Activated naive CD4-positive, alpha-beta T cell treated with anti-CD3 and anti-CD28 coated beads, Interleukin-2, amount 50 U/mL, for 72 hours (primary cell): ENCODE results near the gene AGAP6. TPM values are rescaled to one million over a fixed set of nuclear protein-coding genes. Genes with fewer than 3 reads are reported as not detected.
"Not testable (repeated sequence)": the region's sequence is repeated elsewhere in the genome, so short reads cannot be mapped to it uniquely, and the experiment has no call there.

Experiments used
- ATAC-seq, 2 donors: fragments of 150-1000 bp; cut with Tn5 transposase; 2 replicates each; pipeline ENCODE4 v1.10.0; 2021; ENCODE audit warnings: mild to moderate bottlenecking in 2 of 2, moderate library complexity in 2 of 2
- DNase-seq, 2 donors: peaks; one replicate each; pipeline ENCODE4 v3.0.0; 2021 to 2022; ENCODE audit warnings: low spot score in 2 of 2
- H3K27ac Mint-ChIP-seq, 2 donors: one replicate each; pipeline ENCODE4 v1.8.0; 2022; ENCODE audit warnings: mild to moderate bottlenecking in 2 of 2, mixed read lengths in 2 of 2
- H3K36me3 Mint-ChIP-seq, 2 donors: one replicate each; pipeline ENCODE4 v1.8.0; 2022; ENCODE audit warnings: mixed read lengths in 2 of 2
- H3K9me3 Mint-ChIP-seq, 2 donors: one replicate each; pipeline ENCODE4 v1.8.0; 2022; ENCODE audit warnings: mixed read lengths in 2 of 2
- total RNA-seq, 2 donors: library from RNA; stranded (reverse); gene quantifications; one replicate each; pipeline ENCODE4 v1.2.3, GENCODE V29; 2022

Gene AGAP6
- total RNA-seq, 2 donors from 2014 or later = 14.9 to 20.3 TPM

DNA sequence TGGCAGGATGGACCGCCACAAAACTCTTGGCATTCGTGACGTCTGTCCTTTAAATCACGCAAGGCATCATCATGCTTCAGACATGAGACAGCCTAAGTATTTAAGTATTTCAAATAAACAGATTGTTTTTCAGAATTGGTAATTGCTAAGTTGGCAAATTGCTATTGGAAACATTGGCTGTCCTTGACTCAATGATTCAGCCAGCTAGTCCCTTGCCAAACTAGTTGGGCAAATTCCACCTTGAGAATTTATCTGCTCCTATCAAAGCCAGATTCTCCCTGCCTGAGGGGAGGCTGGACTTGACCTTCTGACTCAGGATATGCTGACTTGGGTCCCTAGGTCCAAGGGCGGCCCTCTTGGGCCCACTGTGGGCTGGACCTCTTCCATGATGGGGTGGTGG is 29.4 kb downstream of the AGAP6 start:
- not testable (repeated sequence) for ATAC-seq, H3K27ac Mint-ChIP-seq, H3K9me3 Mint-ChIP-seq, H3K36me3 Mint-ChIP-seq, DNase-seq

DNA sequence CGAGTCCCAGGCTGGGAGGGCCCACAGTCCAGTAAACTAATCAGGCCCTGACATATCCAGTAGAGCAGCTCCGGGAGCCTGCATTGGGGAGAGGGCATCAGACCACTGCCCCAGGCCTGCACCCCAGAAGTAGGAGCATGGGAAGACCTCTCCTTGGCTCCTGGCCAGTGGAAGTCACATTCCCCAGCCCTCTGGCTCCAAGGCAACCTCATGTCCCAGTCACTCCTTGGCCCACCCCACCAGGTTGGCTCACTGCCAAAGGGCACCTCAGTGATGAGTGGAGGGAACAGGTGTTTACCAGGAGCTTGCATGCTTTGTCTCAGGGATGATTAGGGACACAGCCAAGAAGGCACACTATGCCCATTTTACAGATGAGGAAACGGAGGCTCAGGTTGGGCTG is 31.1 kb downstream of the AGAP6 start:
- not testable (repeated sequence) for H3K9me3 Mint-ChIP-seq, ATAC-seq, DNase-seq, H3K36me3 Mint-ChIP-seq, H3K27ac Mint-ChIP-seq

DNA sequence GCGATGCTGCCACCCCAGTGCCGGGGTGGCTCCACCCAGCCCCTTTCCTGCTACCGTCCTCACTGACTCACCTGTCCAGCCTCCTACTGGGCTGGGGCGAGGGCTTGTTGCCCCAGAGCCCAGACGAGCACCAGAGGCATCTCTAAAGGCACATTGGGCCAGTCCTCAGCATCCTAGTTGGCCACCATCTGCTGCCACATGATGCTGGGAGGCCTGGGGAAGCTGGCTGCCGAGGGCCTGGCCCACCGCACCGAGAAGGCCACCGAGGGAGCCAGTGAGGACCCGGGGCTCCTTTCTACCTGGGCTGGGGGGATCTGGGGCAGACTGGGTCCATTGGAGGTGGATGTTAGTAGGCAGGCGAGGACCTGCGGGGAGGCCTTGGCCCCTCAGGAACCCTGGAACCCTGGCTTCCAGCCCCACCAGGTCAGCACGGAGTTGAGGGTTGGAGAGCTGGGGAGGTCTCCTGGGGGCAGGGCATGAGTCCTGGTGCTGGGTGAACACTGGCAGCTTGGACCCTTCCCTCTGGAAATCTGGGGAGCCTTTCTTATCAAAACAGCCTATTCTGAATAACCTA is 32.3 kb downstream of the AGAP6 start:
- not testable (repeated sequence) for H3K27ac Mint-ChIP-seq, ATAC-seq, H3K9me3 Mint-ChIP-seq, DNase-seq, H3K36me3 Mint-ChIP-seq

DNA sequence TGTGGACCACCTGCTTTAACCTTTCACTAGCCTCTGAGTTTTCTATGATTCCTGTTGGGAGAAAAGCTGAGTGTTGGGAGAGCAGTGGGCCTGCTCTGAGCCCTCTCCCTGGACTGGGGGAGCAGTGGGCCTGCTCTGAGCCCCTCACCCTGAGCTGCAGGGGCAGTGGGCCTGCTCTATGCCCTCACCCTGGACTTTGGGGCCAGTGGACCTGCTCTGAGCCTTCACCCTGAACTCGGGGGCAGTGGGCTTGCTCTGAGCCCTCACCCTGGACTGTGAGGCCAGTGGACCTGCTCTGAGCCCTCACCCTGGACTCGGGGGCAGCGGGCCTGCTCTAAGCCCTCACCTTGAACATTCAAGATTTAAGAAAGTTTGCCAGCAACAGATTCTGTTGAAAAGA is 33.4 kb downstream of the AGAP6 start:
- H3K9me3 Mint-ChIP-seq = no peaks in the 10 kb centered on the region
- DNase-seq (no peak), ATAC-seq (no peak)
- peaks cover 0 to 12% of the 10 kb centered on the region in 2 donors for H3K36me3 Mint-ChIP-seq
- H3K27ac Mint-ChIP-seq = peak overlapping the region in 1 of 2 donors; percentile 55

DNA sequence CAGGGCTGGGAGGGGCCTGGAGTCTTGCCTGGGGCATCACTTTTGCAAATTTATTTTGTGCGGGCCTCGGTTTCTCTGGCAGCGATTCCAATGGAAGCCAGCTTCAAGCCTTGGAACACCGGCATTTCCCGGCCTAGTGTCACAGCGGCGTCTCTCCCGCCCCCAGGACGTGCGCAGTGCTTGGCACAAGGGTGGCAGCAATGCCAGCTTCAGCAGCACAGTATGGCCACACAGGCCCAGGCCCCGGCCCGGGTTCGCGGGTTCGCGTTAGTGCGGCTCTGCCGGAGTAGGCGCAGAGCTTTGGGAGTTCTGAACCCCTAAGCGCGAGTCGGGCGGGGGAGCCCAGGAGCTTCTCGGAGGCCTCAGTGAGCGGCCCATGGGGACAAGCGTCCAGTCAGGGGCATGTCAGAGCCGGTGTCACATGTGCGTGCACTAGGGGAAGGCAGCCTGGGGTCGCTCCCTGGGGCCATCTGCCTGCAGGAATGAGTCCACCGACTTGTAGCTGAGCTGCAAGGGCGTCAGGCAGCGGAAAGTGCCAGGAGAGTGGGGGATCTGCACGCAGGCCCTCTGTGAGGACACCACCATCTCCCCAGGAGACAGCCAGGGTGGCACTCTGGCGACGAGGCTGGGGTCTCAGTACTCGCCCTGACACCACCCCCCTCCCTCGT is 36.6 kb downstream of the AGAP6 start:
- DNase-seq, H3K9me3 Mint-ChIP-seq, H3K27ac Mint-ChIP-seq, ATAC-seq: not testable (repeated sequence)
- H3K36me3 Mint-ChIP-seq = peaks cover 0 to 12% of the 10 kb centered on the region in 2 donors

DNA sequence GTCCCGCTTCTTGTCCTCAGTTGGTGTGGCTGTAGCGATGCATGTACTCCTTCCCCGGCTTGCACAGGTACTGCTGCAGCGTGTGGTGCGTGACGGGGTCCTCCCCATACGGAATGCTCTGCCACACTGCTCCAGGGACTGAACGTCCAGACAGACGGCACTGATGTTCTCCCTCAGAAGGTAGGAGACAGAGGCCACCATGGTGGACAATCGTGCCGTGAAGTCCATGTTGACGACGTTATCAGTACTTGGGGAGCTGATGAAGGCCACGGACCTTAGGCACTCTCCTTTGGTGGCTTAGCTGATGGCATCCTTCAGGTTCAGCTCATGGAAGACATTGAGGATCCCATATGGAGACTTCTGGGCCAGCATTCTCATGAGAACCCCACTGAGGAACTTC is 37.4 kb downstream of the AGAP6 start:
- no peaks in the 10 kb centered on the region for H3K9me3 Mint-ChIP-seq
- H3K36me3 Mint-ChIP-seq = peaks cover 0 to 12% of the 10 kb centered on the region in 2 donors
- DNase-seq (no peak), ATAC-seq (no peak)
- H3K27ac Mint-ChIP-seq = no peak overlapping the region

DNA sequence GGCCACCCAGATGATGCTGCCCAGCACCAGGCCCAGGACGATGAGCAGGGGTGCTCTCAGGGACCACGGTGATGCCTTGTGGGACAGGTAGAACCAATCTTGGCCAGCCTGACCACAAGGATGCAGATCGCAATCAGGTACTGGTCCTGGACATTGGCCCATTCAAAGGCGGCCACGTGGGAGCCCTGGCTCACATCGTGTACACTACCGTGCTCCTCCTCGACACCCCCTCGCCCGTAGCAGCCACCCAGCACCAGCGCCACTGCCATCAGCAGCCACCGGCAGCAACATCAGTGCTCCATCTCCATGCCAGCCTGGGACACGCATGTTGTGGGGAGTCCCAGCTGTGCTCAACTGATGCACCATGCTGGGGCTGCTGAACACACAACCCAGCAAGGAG is 39.0 kb downstream of the AGAP6 start:
- DNase-seq = no peak
- ATAC-seq = no peak
- H3K27ac Mint-ChIP-seq = no peak overlapping the region
- H3K36me3 Mint-ChIP-seq = peaks cover 0 to 12% of the 10 kb centered on the region in 2 donors
- H3K9me3 Mint-ChIP-seq = no peaks in the 10 kb centered on the region

DNA sequence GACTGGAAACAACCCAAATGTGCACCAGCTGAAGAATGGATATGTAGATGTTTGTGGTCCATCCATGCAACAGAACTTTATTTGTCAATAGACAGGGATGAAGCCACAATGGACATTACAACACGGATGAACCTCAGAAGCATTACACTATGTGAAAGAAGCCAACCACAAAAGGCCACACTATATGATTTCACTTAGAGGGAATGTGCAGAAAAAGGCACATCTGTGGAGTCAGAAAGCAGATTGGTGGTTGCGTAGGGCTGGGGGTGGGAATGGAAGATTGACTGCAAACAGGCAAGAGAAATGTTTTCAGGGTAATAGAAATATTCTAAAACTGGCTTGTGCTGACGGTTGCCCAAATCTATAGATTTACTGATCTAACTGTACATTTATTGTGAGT is 45.3 kb downstream of the AGAP6 start:
- Mint-ChIP-seq H3K9me3 (no peaks in the 10 kb centered on the region), H3K36me3 (peaks cover 0 to 4% of the 10 kb centered on the region in 2 donors), H3K27ac (no peak overlapping the region)
- no peak for DNase-seq
- ATAC-seq = no peak

DNA sequence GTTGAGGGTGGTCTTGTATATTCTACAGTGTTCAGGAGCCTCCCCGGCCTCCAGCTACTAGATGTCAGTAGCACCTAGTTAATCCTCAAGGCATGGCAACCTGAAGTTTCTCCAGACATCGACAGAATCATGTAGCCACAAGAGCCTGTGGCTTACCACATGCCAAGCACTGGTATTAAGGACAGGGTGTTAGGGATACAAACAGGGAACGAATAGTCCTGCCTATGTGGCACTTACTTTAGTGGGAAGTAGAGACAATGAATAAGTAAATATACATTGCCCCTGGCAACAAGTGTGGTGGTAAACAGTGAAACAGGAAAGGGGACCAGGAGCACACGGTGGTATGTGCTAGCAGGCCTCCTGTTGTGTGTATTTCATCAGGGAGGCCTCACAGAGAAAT is 47.1 kb downstream of the AGAP6 start:
- not testable (repeated sequence) for H3K36me3 Mint-ChIP-seq, DNase-seq, H3K27ac Mint-ChIP-seq, ATAC-seq, H3K9me3 Mint-ChIP-seq

DNA sequence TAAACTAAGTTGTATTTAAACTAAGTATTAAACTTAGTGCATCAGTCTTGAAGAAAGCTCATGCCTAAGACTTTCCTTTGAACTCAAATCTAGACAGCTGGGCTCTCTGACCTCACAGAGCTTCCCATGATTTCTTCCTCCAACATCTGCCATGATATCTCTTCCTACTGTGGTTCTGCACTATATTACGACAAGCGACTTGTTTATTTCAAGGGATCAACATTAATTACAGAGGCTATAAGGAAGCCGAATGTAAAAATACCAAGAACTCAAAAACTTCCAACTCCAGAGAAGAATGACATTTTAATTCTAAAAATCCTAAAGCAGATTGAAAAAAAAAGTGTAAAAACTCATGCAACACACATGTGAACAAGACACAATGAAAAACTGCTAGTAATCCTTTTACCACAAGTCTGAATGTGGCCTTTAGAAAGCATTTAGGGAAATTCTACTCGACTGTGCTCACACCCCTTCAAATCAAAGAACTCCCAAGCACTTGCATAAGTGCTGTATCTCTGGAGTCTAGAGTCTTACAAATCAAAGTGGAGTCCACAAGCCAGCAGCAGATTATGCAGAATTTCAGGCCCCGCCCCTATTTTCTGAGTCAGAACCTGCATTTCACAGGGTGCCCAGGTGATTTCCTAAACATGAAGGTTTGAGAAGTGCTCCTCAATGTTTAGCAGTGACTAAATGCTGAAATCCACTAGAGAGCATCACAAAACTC is 56.9 kb downstream of the AGAP6 start:
- DNase-seq (no peak), ATAC-seq (peak in 1 of 2 donors; percentile 41)
- Mint-ChIP-seq H3K36me3 (no peaks in the 10 kb centered on the region), H3K27ac (no peak overlapping the region), H3K9me3 (no peaks in the 10 kb centered on the region)

DNA sequence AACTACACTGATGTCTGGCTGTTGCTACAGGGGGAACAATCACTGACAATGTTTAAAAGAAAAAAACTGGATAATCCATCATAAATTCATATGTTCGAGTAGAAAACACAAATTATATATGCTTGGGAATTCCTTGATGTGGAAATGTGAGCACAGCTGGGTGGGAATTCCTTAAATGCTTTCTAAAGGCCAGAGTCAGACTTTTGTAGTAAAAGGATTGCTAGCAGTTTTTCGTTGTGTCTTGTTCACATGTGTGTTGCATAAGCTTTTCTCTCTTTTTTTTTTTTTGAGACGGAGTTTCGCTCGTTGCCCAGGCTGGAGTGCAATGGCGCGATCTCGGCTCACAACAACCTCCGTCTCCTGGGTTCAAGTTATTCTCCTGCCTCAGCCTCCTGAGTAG is 58.3 kb downstream of the AGAP6 start:
- DNase-seq, ATAC-seq, H3K27ac Mint-ChIP-seq, H3K9me3 Mint-ChIP-seq, H3K36me3 Mint-ChIP-seq: not testable (repeated sequence)

DNA sequence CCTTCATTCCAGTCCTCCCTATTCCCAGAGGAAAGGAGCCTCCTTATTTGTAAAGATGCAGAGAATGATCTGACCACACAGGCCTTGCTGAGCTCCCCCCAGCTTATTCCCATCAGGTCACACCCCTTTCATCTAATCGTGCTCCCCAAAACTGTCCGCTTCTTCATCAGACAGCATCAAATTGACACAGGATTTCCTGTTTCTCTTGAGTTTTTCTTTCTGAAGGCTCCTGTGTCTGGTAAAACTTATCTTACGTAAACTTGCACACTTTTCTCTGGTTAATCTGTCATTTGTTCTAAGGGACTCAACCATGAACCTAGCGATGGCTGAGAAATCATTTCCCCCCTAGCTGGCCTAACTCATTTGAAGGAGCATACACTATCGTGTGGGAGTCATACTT is 59.4 kb downstream of the AGAP6 start:
- ATAC-seq, H3K27ac Mint-ChIP-seq, H3K36me3 Mint-ChIP-seq, DNase-seq, H3K9me3 Mint-ChIP-seq: not testable (repeated sequence)

DNA sequence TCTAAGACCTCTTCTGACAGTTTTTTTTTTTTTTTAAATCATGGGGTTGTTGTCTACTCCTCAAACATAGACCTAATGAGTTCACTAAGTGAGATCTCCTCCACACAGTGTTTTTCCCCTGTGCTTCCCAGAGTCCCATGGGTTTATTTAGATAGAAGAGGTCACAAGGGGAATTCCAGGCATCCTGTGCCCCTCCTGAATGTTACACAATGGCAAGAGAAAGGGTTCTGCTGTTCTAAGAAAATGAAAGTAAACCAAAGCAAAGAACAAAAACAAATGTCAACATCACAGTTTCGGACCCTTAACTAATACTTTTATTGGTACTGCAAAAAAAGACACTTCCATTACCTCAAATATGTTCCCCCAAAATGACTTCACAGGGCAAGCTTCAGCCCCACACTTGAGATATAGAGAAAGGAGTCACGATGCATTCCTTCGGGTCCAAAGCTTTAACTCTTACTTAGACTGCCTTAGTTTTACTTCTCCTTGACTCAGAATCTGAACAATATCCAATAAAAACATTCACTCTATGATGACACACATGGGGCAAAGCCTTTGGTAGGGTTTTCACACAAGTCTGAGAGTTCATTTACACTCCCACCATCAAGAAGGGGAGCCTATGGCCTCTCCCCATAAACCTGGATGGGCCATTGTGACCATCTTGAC is 63.9 kb downstream of the AGAP6 start:
- DNase-seq, H3K36me3 Mint-ChIP-seq, H3K9me3 Mint-ChIP-seq, ATAC-seq, H3K27ac Mint-ChIP-seq: not testable (repeated sequence)

DNA sequence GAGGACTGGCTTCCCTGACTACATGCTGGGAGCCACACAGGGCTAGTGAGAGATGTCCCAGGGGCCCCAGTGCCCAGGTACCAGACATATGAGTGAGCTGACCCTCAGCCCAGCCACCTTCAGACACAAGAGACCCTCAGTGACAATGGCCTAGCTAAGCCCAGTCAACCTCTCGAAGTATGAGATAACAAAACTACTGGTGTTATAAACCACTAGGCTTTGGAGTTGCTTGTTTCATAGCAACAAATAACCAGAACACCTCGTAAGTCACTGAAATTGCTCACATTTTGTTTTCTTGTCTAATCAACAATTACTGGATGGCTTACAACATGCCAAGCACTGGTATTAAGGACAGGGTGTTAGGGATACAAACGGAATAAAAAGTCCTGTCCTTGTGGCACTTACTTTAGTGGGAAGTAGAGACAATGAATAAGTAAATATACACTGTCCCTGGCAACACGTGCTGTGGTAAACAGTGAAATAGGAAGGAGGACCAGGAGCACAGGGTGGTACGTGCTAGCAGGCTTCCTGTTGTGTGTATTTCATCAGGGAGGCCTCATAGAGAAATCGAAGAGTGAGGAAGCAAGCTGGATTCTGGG is 64.7 kb downstream of the AGAP6 start:
- DNase-seq, H3K36me3 Mint-ChIP-seq, ATAC-seq, H3K27ac Mint-ChIP-seq, H3K9me3 Mint-ChIP-seq: not testable (repeated sequence)

DNA sequence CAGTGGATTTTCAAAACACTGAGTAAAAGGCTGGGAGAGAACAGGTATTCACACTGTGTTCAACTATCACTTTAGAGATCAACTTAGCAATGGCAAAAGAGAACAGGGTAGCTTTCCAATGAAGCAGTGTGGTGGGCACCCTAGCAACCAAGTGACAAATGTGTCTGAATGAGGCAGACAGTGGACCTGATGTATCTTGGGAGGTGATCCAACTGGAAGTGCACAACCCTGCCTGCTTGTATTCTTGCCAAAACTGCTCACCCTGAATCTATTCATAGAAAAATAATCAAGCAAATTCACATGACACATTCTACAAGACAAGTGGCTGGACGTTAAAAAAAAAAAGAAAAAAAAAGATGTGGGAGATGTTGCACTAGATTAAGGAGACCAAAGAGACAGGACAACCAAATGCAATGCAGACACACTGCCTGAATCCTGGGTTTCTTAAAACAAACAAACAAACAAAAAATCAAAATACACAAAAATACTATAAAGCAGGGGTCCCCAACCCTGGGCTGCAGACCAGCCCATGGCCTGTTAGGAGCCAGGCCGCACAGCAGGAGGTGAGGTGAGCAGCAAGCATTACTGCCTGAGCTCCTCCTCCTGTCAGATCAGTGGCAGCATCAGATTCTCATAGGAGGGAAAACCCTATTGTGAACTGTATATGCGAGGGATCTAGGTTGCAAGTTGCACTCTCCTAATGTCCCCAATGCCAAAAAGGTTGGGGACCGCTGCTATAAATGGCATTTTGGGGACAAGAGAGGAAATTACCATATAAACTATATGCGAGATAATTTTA is 67.5 kb downstream of the AGAP6 start:
- not testable (repeated sequence) for DNase-seq, ATAC-seq, H3K9me3 Mint-ChIP-seq, H3K36me3 Mint-ChIP-seq
- H3K27ac Mint-ChIP-seq = peak overlapping the region in 1 of 2 donors; percentile 53

DNA sequence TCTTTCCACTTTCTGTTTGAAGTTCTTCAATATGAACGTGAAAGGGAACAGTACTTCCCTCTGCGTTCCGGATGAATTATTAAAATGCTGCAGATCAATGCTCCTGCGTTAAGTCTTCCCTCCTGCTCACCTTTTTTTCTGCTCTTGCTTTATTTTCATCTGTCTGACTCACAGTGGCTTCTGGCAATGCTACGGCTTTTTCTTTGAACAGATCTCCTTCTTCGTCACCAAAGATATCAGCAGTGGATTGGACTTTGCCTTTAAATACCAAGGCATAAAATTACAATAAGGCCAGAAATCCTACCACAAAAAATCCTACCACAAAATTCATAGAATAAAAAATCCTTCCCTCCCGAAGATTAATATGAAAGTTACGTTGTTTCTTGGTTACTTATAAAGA is 68.4 kb downstream of the AGAP6 start:
- not testable (repeated sequence) for H3K36me3 Mint-ChIP-seq, H3K9me3 Mint-ChIP-seq, DNase-seq, H3K27ac Mint-ChIP-seq, ATAC-seq
